HTERT RPE-1 (cell line): ENCODE results near the gene KCNG4.

Experiments
- in situ Hi-C: fragments of 300-500 bp; cut with MboI; formaldehyde crosslinking; loops from 4 replicates; pipeline ENCODE4 v1.14.3; 2020; ENCODE audit warnings: low sequenced_read_pairs

Gene KCNG4

GRCh38 chr16:84183911-84184591 is 55.8 kb downstream of the KCNG4 start:
- in situ Hi-C loops, result no loop called here

- in situ Hi-C loops, result no loop called here
Observed at GRCh38 chr16:84183572-84183875, 56.3 kb downstream of the KCNG4 start.

- in situ Hi-C loops, result no loop called here
Observed at GRCh38 chr16:84182680-84183571, 56.9 kb downstream of the KCNG4 start.

GRCh38 chr16:84182104-84182503 is 57.7 kb downstream of the KCNG4 start:
- in situ Hi-C loops, result no loop called here

- in situ Hi-C loops, result no loop called here
Observed at GRCh38 chr16:84181144-84181915, 58.5 kb downstream of the KCNG4 start.

GRCh38 chr16:84180519-84181140 is 59.2 kb downstream of the KCNG4 start:
- in situ Hi-C loops, result no loop called here

- in situ Hi-C loops, result no loop called here
Observed at GRCh38 chr16:84179612-84180320, 60.0 kb downstream of the KCNG4 start.

- in situ Hi-C loops, result no loop called here
Observed at GRCh38 chr16:84178892-84179611, 60.8 kb downstream of the KCNG4 start.

GRCh38 chr16:84178146-84178765 is 61.6 kb downstream of the KCNG4 start:
- in situ Hi-C loops, result no loop called here

- in situ Hi-C loops, result no loop called here
Observed at GRCh38 chr16:84177741-84178073, 62.1 kb downstream of the KCNG4 start.

- in situ Hi-C loops, result no loop called here
Observed at GRCh38 chr16:84176192-84177053, 63.4 kb downstream of the KCNG4 start.

- in situ Hi-C loops, result no loop called here
Observed at GRCh38 chr16:84175350-84176081, 64.3 kb downstream of the KCNG4 start.

- in situ Hi-C loops, result no loop called here
Observed at GRCh38 chr16:84174396-84174795, 65.4 kb downstream of the KCNG4 start.

- in situ Hi-C loops, result no loop called here
Observed at GRCh38 chr16:84169765-84170310, 70.0 kb downstream of the KCNG4 start.
